HG03039 (cell line): ENCODE measurements around the gene KCNK5.

Experiments
- ATAC-seq: cut with Tn5 transposase; IDR thresholded peaks from one replicate; pipeline ENCODE4 v1.9.1; 2021; ENCODE audit warnings: mild to moderate bottlenecking, moderate library complexity; ENCODE audit not compliant: unreplicated experiment

The KCNK5 gene

DNA sequence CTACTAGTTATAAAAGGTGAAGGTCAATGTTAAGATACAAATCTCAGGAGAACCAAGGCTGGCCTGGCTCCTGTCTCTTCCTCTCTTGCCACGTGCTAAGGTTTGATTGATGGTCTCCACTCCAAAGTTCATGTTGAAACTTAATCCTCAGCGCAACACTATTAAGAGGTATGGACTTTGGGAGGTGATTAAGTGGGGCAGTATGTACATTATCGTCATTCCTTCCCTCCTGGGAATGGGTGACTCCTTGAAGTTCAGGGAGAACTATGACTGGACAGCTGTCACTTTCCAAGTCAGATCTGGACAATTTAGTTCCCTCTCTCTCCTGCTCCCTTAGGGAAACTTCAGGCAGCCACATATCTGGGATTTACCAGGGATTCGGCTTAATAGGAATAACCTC, 50.5 kb downstream of the KCNK5 start:
- no peak for ATAC-seq

DNA sequence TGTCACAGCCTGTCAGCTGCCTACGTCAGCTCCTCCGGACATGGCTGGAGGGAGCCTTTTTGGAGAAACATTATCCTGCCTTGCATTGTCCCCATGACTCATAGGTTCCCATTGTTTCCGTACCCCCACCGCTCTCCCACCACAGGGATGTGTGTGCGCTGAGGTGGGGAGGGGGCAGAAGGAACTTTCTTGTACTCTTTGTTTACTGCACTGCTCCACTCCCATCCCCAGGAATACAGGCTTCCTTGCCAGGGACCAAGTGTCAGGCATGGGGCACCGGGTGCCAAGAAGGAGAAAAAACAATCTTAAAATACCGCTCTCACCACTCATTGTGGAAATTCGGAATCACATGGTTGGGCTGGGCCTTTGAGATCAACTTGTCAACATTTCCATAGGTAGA, 51.0 kb downstream of the KCNK5 start:
- ATAC-seq = no peak

DNA sequence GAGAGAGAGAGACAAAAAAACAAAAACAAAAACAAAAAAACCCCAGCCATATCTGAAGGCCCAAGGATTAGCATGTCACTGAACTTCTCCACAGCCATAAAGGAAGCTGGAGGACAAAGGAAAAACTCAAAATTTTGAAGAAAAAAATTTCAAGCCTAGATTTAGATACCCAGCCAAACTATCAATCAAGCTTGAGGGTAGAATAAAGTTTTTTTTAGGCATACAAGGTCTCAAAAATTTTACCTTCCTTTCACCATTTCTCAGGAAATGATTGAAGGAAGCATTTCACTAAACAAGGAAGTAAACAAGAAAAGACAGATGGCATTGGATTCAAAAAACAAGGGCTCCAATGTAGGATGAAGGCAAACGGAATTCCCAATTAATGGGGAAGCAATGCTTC, 52.1 kb downstream of the KCNK5 start:
- no peak for ATAC-seq

DNA sequence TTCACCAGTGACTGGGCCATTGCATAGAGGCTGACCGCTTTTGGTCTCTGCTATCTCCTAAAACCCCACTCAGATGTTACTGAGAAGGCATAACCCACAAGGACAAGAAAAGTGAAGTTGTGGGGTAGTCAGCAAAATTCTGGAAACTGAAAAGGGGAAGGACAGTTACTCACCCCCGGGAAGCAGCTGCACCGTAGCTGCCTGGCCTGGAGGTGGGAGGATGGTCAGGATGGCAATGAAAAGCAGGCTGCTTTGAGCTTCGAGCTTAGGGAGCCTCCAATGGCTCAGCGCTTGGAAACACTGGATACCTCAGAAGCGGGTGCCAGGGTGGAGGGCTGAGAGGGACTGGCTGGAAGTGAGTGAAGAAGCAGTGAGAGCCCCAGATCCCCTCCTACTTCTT, 56.0 kb downstream of the KCNK5 start:
- ATAC-seq = no peak

DNA sequence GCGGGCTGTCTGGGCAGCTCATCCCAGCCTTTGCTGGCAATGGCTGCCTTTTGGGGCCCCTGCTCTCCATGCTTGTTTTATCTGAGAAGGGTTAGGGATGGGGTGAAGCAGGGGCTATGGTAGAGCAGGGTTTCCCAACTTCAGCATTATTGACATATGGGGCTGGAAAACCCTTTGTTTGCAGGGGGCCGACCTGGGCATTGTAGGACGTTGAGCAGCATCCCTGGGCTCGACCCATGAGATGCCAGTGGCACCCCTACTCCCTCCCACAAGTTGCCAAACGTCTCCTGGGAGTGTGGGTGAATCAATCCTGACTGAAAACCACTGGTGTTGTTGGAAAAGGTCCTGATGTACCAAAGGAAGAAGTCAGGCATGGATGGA, 56.9 kb downstream of the KCNK5 start:
- ATAC-seq = no peak

DNA sequence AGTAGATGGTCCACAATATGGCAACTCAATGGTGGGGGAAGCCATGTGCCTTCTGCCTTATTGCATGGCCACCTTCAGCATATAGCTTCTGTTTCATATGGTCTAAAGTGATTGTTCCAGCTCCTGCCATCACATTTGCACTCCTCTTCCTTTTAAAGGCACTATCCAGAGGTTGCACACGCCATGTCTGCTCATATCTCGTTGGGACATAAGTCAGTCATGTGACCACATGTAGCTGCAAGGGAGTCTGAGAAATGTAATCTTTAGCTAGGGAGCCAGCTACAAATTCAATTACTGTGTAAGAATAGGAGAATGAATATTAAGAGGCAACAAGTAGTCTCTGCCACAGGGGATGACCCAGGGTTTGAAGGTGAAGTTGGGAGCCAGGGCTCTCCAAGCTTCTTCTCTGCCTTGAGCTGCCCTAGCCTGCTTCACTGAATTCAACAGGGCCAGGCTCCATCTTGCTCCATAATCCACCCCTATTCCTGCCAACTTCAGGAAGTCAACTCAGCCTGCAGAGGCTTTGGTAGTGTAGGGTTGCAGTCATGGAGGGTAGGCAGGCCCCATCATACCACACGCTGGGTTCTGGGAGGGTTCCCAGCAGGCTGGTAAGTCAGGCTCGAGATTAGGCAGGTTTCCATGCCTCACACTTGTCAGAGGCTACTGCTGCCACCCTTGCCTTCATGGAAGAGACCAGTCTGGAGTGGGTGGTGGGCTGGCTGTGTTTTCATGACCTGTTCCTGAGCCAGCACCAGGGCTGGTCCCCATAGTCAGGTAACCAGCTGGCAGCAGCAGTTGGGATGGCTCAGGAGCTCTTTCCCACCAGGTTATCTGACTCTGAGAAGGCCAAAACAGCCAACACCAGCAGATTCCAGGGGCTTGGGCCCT, 57.5 kb downstream of the KCNK5 start:
- ATAC-seq = no peak

DNA sequence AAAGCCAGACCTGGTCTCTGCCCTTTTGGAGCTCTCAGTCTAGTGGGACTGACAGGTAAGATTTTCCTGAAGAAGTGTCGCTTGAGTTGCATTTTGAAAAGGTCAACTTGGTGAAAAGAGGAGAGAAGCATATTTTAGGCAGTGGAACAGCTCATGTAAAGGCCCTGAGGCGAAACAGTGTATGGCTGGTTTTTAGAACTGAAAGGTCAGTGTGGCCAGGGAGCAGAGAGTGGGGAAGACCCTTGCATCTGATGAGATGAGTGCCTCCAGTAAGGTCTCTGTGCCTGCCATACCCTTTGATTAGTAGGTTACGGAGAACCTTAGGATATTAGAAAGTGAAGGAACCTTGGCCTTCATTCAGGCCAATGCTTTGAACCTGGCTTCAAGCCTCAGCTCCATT, 58.4 kb downstream of the KCNK5 start:
- ATAC-seq = no peak

DNA sequence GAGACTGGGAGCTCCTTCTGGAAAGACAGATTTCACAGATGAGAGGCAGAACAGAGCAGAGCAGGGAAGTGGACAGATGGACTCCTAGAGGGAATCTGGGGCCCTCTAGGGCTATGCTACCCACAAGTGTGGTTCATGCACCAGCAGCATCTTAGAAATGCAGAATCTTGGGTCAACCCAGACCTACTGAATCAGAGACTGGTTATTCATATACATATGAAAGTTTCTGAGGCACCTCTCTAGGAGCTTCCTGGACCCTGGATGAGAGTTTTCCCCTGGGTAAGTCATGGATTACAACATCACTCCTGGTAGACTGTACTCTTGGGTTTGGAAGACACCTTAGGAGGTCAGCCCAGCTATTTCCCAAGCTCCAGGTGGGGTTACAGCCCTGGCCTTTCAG, 58.9 kb downstream of the KCNK5 start:
- ATAC-seq = no peak

DNA sequence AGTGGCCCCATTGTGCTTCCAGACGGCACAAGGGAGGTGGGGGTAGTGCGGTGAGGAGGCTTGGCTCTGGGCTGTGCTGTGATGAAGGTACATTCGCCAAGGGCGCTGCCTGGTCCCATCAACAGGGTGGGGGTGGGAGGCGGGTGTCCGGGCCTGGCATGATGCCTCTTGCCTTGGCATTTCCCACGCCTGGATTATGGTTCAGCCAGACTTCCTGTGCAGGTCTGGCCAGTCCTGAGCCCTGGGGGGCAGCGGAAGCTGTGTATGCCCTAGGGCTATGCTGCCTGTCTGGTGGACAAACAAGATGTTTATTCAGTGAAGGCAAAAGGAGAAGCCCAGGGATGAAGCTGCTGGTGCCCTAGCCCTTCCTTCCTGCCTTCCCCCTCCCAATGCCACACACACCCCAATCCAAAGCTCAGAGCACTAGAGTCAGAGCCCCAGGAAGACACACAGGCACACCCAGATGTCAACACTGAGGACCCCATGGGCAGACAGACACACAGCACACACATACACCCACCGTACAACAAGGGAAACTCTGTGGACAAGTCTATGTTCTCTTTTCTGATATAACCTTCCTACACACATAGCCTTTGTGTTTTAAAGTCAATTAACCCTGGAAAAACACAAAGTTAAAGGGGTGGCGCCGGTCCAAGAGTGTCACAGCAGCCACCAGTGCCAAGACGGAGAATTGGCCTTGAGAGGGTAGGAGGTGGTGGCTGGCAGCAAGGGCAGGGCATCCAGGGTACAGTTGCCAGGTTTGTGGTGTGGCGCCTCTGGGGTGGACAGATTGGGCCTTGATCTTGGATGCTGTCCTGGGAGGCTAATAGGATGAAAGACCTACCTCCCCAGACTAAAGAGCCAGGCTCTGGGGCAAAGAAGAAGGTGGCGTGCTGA, 59.6 kb downstream of the KCNK5 start:
- ATAC-seq = no peak

DNA sequence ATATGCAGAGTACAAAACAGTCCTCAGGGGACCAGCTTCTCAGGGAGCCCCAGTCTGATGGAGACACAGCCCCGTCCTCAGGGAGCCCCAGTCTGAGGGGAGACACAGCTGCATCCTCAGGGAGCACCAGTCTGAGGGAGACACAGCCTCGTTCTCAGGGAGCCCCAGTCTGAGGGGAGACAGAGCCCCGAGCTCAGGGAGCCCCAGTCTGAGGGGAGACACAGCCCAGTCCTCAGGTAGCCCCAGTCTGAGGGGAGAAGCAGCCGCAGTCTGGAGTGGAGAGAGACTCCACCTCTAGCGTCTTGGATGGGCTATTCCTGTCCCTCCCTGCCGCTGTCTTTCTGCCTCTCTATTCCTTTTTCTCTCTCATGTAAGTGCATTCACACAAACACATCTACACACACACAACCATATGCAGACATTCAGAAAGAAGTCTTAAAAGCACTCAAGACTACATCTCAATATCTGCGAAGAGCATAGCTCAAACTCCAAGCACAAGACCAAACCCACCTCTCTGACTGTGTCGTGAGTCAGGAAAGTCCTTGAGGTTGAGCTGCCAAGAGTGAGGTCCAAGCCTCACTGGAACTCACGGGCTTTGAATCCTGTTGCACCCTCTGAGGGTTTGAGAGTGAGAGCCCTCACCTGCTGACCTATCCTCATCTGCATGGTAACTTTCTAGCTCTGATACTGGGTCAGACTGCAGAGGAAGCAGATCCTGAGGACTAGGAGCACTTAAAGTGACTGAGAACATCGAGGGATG, 61.2 kb downstream of the KCNK5 start:
- no peak for ATAC-seq

DNA sequence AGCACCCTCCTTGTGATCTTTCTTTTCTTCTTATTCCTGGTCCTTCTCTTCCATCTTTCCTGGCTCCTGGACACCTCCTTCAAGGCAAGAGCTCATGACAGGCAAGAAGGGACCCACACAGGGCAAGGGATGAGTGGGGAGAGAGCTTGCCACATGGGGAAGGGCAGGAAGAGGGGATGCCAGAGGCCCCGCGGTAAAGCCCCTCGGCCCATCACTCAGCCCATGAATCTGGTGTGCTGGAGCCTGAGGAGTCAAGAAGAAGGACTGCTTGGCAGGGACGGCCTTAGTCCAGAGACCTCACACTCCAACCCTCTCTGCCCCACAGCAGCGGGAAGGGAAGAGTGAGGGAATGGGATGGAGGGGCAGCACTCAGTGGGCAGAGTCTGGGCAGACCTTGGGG, 62.0 kb downstream of the KCNK5 start:
- no peak for ATAC-seq

DNA sequence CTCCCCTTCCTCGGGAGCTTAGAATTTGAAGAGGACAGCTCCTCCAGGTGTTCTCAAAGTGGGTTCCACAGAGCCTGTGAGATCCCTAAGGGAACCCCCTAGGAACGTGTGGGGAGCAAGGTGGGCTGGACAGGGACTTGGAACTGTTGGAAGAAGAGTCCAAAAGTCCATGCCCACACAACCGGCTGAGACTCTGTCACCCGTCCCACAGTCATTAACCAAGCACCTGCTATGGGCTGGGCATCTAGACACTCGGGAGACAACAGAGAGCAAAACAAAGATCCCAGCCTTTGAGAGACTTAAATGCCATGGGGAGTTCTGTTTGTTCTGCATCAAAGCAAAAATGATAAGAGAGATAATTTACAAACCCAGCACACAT, 62.4 kb downstream of the KCNK5 start:
- ATAC-seq = no peak

DNA sequence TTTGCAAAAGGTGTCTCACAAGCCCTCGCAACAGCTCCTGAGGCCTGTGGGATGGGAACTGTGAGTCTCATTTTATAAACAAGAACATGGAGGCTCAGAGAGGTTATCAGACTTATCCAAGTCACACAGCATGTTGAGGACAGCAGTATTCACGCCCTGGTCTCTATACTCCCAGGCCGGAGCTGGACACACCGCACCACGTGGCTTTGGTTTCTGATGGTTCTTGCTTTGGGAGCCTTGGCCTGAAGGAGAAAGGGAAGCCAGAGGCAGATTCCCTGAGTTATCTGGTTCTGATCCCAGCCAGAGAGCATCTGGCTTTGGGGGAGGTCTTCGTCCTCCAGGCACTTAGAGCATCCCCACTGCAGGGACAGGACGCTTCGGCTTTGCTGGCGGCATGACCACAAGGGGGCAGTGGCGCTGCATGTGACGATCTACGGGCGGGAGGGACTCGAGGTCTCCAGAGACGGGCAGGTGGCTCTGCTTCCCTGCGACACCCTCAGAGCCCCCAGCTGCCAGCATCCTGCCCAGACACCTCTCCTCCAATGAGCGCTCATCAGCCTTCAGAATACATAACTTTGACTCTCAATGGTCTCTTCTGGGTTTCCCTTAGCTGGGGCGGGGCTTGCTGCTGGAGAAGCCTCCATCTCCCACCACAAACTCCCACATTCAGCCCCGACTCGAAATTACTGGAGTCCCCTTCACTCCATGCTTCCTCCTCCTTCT, 62.9 kb downstream of the KCNK5 start:
- ATAC-seq = no peak

DNA sequence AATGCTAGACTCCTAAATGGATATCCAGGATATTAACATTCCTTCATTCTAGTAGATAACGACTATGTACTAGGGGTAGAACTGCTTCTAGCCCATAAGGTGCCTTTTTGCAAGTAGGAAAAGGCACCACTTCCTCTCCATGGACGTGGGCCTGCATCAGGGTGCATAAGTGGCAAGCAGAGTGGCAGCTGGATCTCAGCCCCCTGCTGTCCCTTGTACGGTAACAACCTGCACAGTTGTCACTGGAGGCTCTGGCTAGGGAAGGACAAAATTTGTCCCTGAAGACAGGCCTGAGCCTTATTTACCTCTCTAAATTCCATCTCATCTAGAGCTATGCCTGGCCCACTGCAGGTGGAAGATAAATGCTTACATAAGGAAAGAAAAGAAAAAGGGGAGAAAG, 71.8 kb downstream of the KCNK5 start:
- ATAC-seq = no peak

DNA sequence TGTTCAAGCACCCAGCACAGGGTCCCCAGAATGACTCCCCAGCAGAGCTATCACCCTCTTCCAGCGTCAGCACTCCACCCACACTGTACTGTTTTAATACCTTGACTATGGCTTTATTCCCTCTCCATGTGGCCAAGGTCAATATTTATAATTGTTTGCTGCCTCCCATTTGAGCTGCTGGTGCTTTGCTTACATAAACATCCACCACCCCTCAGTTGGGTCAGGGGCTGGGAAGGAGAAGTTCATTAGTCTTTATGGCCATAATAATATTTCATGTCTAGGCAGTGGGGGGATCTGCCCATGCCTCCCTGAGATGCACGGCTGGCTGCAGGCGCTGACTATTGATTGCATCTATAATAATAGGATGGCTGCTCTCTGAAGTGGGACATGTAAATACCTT, 72.5 kb downstream of the KCNK5 start:
- no peak for ATAC-seq

DNA sequence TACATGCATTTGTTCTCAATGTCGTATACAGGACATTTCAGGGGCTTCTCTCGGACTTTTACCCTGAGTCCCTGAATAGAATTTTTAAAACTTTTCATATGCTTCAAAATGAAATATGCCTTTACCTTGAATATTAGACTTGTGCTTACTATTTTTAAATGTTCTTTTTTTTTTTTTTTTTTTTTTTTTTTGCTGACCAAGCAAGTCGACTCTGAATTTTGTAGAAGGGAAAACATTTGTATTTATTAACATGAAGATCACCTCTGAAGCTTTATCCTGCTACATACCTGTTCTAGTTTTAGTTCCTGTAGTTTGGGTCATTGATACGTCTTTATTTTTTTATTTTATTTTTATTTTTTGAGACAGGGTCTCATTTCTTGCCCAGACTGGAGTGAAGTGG, 74.6 kb downstream of the KCNK5 start:
- ATAC-seq = no peak

DNA sequence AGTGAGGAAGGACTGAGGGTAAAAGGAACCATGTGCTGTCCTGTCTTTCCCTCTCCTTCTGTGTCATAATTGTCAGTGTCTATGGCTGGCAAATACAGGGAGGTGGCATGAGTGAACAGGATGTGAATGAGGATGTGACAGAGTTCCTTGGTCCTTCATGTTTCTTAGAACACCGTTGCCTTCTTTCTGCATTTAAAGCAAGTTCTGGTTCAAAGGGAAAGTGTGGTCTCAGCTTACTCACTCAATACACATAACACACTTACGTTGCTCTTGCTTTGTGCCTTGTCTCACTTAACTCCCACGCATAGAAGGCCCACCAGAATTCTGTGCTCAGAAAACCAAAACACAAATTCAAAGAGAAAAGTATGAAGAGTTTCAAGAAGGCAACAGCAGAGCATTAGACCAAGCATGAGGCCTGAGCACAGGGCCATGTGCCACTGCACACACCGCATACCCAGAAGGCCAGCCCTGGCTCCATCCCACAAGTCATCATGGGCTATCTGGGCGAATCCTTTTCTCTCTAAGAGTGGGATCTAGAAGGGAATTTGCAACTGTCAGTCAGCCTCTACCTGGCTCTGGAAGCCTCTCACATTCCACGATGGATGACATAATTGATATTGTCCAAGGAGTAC, 75.4 kb downstream of the KCNK5 start:
- no peak for ATAC-seq

DNA sequence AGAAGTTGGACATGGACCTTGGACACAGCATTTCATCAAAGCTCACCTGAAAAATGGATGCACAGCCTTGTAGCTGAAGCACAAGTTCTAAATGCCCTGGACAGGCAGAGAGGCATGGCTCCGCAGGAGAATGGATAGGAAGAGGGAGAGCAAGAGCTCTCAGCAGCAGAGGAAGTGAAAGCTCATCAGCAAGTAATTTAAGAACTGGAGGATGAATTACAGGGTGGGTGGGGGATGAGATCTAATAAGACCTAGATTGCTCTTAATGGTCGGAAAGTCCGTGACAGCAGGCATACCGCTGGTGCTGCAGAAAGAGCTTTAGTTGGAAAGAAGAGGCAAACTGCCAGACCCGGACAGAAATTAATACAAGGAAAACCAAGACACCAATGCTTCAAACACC, 77.0 kb downstream of the KCNK5 start:
- ATAC-seq = no peak

DNA sequence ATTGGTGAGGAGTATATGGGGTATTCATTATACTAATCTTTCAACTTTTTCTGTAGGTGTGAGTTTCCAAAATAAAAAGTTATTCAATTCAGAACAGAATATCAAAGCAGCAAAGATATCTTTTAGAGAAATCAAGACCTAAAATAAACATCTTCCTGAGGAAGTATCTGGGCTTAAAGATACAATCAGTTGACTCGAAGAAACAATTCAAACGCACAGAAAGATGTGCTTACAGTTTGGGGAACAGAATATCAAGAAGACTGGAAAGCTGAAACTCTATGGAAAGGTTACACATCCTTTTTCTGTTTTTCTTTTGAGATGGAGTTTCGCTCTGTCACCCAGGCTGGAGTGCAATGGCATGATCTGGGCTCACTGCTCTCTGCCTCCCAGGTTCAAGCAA, 78.1 kb downstream of the KCNK5 start:
- ATAC-seq = no peak

DNA sequence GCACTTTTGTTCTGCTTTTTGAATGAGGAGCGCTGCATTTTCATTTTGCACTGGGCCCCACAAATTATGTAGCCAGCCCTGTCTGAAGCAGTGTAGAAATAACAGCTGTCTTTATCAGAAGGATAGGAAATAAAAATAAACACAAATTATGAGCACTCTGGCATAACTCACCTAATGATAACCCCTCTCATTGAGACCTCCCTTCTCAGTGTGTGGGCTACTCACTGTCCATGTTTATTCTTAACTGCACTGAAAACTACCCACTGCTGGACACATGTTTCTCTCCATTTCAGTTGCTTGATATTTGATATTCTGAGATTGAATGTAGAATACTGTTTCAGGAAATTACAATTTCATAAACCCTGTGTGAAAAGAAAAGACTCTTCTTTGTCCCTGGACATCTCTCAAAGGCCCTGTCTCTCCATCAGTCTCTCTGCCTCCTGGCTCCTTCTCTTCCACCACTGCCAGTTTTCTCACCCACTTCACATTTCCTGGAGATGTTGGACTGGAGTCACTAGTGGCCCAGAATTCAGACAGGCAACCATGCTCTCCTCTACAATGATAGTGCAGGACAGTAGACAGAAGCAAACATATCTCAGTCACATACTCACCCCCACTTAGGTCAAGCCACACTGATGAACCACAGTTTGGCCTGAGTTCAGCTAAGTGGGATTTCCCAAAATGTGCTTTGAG, 84.6 kb downstream of the KCNK5 start:
- ATAC-seq = no peak
